GM18508 (cell line): Measurements from ENCODE around the gene ADAMTSL3.

ENCODE experiments used
- ATAC-seq: cut with Tn5 transposase; IDR thresholded peaks from one replicate; pipeline ENCODE4 v1.9.1; 2021; ENCODE audit warnings: moderate number of reproducible peaks; ENCODE audit not compliant: insufficient read depth, unreplicated experiment

ADAMTSL3 gene

GRCh38 chr15:83653639-83654378 lies at the start of gene ADAMTSL3:
ADAMTSL3 (plus strand) TSS chr15:83654123; CDS start chr15:83655762, 1,639 bp downstream.
- no peak for ATAC-seq

GRCh38 chr15:83604549-83604948 lies 49.4 kb upstream of the ADAMTSL3 start:
- ATAC-seq, result no peak

GRCh38 chr15:83605111-83605945 lies 48.6 kb upstream of the ADAMTSL3 start:
- no peak for ATAC-seq

GRCh38 chr15:83610132-83610531 lies 43.8 kb upstream of the ADAMTSL3 start:
- no peak for ATAC-seq

- ATAC-seq, result no peak
Measured at GRCh38 chr15:83610901-83611685, 42.8 kb upstream of the ADAMTSL3 start.

GRCh38 chr15:83612226-83612625 lies 41.7 kb upstream of the ADAMTSL3 start:
- no peak for ATAC-seq

GRCh38 chr15:83612898-83613635 lies 40.9 kb upstream of the ADAMTSL3 start:
- ATAC-seq, result no peak

- no peak for ATAC-seq
Measured at GRCh38 chr15:83613714-83614113, 40.2 kb upstream of the ADAMTSL3 start.

- ATAC-seq, result no peak
Measured at GRCh38 chr15:83616840-83617239, 37.1 kb upstream of the ADAMTSL3 start.

GRCh38 chr15:83626171-83626802 lies 27.6 kb upstream of the ADAMTSL3 start:
- no peak for ATAC-seq

GRCh38 chr15:83631534-83631933 lies 22.4 kb upstream of the ADAMTSL3 start:
- ATAC-seq, result no peak

- ATAC-seq, result no peak
Measured at GRCh38 chr15:83643201-83643600, 10.7 kb upstream of the ADAMTSL3 start.

- ATAC-seq, result no peak
Measured at GRCh38 chr15:83644439-83644838, 9.5 kb upstream of the ADAMTSL3 start.

GRCh38 chr15:83650831-83651230 lies 3.1 kb upstream of the ADAMTSL3 start:
- no peak for ATAC-seq

- ATAC-seq, result no peak
Measured at GRCh38 chr15:83651541-83651940, 2.4 kb upstream of the ADAMTSL3 start.

GRCh38 chr15:83652626-83653204 lies 1.2 kb upstream of the ADAMTSL3 start:
- ATAC-seq, result no peak

- ATAC-seq, result no peak
Measured at GRCh38 chr15:83653288-83653638, 660 bp upstream of the ADAMTSL3 start.

- ATAC-seq, result no peak
Measured at GRCh38 chr15:83654379-83655236, 685 bp downstream of the ADAMTSL3 start.
